Measurements from ENCODE around the gene ARMH2. TPM values are rescaled to one million over a fixed set of nuclear protein-coding genes. Genes with fewer than 3 reads are reported as not detected.

The ARMH2 gene
- polyA plus RNA-seq, 1 donor from 2014 or later = 0.73 TPM

GRCh38 chr6:24761851-24762250 lies 36.9 kb downstream of the ARMH2 start:
- no peak for TF ChIP-seq RAD21 (conservative IDR thresholded peaks at IDR 0.05)
- TF ChIP-seq POLR2AphosphoS5 (IDR thresholded peaks at IDR 0.05) = no peak
- TF ChIP-seq REST (IDR thresholded peaks at IDR 0.05; ENCODE audit: borderline replicate concordance) = no peak
- no peak for TF ChIP-seq TAF1 (IDR thresholded peaks at IDR 0.05; ENCODE audit: low read depth)
- TF ChIP-seq CTCF (IDR thresholded peaks at IDR 0.05; ENCODE audit: poor library complexity, severe bottlenecking) = no peak
- TF ChIP-seq EZH2 (IDR thresholded peaks at IDR 0.05; ENCODE audit: borderline replicate concordance, insufficient read depth, low read length, poor library complexity, severe bottlenecking) = no peak
- no peak for TF ChIP-seq MXI1 (conservative IDR thresholded peaks at IDR 0.05; ENCODE audit: poor library complexity, severe bottlenecking)
- TF ChIP-seq SMC3 (conservative IDR thresholded peaks at IDR 0.05; ENCODE audit: poor library complexity) = no peak
- no peak for TF ChIP-seq EP300 (conservative IDR thresholded peaks at IDR 0.05; ENCODE audit: poor library complexity, severe bottlenecking)
- Histone ChIP-seq H3K79me2 (replicated peaks; ENCODE audit: insufficient read depth, low read length) (no peaks in the 10 kb centered on the region), H3K9me2 (ENCODE audit: insufficient read depth, low read length) (no peaks in the 10 kb centered on the region), H3K4me2 (ENCODE audit: low read length) (no peak overlapping the region), H3K36me3 (ENCODE audit: insufficient read depth, low read length) (no peaks in the 10 kb centered on the region), H3K27ac (ENCODE audit: low read length) (no peak overlapping the region), H3K9ac (ENCODE audit: low read length) (no peak overlapping the region), H3K4me3 (ENCODE audit: low read length) (no peak overlapping the region), H4K20me1 (ENCODE audit: insufficient read depth) (no peaks in the 10 kb centered on the region), H3K27me3 (ENCODE audit: insufficient read depth, low read depth, low read length) (no peaks in the 10 kb centered on the region), H2AFZ (ENCODE audit: low read depth, low read length) (no peak overlapping the region), H3F3A (ENCODE audit: insufficient read depth, low read length, poor library complexity, severe bottlenecking) (no peaks in the 10 kb centered on the region), H3K9me3 (ENCODE audit: low read length) (no peaks in the 10 kb centered on the region)

- TF ChIP-seq EP300 (conservative IDR thresholded peaks at IDR 0.05; ENCODE audit: poor library complexity, severe bottlenecking) (no peak), SMC3 (conservative IDR thresholded peaks at IDR 0.05; ENCODE audit: poor library complexity) (no peak), TAF1 (IDR thresholded peaks at IDR 0.05; ENCODE audit: low read depth) (no peak), REST (IDR thresholded peaks at IDR 0.05; ENCODE audit: borderline replicate concordance) (no peak), MXI1 (conservative IDR thresholded peaks at IDR 0.05; ENCODE audit: poor library complexity, severe bottlenecking) (no peak), POLR2AphosphoS5 (IDR thresholded peaks at IDR 0.05) (no peak), EZH2 (IDR thresholded peaks at IDR 0.05; ENCODE audit: borderline replicate concordance, insufficient read depth, low read length, poor library complexity, severe bottlenecking) (no peak), CTCF (IDR thresholded peaks at IDR 0.05; ENCODE audit: poor library complexity, severe bottlenecking) (no peak), RAD21 (conservative IDR thresholded peaks at IDR 0.05) (no peak)
- Histone ChIP-seq H3K9me2 (ENCODE audit: insufficient read depth, low read length) (no peaks in the 10 kb centered on the region), H4K20me1 (ENCODE audit: insufficient read depth) (no peaks in the 10 kb centered on the region), H3K4me2 (ENCODE audit: low read length) (no peak overlapping the region), H3K4me3 (ENCODE audit: low read length) (no peak overlapping the region), H3K79me2 (replicated peaks; ENCODE audit: insufficient read depth, low read length) (no peaks in the 10 kb centered on the region), H3K27me3 (ENCODE audit: insufficient read depth, low read depth, low read length) (no peaks in the 10 kb centered on the region), H2AFZ (ENCODE audit: low read depth, low read length) (no peak overlapping the region), H3F3A (ENCODE audit: insufficient read depth, low read length, poor library complexity, severe bottlenecking) (no peaks in the 10 kb centered on the region), H3K9ac (ENCODE audit: low read length) (no peak overlapping the region), H3K9me3 (ENCODE audit: low read length) (no peaks in the 10 kb centered on the region), H3K27ac (ENCODE audit: low read length) (no peak overlapping the region), H3K36me3 (ENCODE audit: insufficient read depth, low read length) (no peaks in the 10 kb centered on the region)
Measured at GRCh38 chr6:24761193-24761835, 37.4 kb downstream of the ARMH2 start.

Measured in neural cell (in vitro differentiated cells).